Cardiac fibroblast (primary cell): ENCODE measurements around the gene CABLES1.
"Not testable (repeated sequence)": the region's sequence is repeated elsewhere in the genome, so short reads cannot be mapped to it uniquely, and the experiment has no call there.

Experiments used
- DNase-seq, 2 donors: peaks; one replicate each; pipeline versions ENCODE4 v3.0.0 to v3.0.0-alpha.2; 2010; ENCODE audit warnings: low read depth in 2 of 2
- H3K4me3 ChIP-seq, 2 donors: replicated peaks in 1 of 2; 1 replicate in 1 of 2; 2 replicates in 1 of 2; pipeline ENCODE4 v1.5.1; 2011; ENCODE audit warnings: low read depth in 2 of 2, low read length in 2 of 2, mild to moderate bottlenecking in 2 of 2, moderate library complexity in 1 of 2
- TF ChIP-seq, protein P1 (sequence below): IDR thresholded peaks from one replicate; pipeline ENCODE4 v1.5.1; 2011; ENCODE audit warnings: low read depth, mild to moderate bottlenecking, low read length, inconsistent platforms

Gene CABLES1

DNA sequence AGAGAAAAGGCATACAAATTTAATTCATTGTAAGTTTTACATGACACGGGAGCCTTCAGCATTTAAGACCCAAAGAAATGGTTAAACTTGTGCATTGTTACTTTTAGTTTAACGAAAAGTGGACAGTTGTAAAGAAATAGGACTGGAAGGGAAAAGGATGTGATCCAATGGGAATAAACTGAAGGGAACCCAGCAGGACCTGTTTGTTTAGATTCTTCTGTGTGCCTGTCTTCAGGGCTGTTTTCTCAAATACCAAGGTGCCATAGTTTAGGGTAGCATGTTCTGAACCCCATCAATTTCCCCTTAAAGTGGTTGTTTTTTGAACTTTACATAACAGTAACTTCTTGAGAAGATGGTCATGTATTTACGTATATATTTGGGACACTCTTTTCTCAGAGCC, 30.3 kb upstream of the CABLES1 start:
- TF ChIP-seq, protein P1, sequence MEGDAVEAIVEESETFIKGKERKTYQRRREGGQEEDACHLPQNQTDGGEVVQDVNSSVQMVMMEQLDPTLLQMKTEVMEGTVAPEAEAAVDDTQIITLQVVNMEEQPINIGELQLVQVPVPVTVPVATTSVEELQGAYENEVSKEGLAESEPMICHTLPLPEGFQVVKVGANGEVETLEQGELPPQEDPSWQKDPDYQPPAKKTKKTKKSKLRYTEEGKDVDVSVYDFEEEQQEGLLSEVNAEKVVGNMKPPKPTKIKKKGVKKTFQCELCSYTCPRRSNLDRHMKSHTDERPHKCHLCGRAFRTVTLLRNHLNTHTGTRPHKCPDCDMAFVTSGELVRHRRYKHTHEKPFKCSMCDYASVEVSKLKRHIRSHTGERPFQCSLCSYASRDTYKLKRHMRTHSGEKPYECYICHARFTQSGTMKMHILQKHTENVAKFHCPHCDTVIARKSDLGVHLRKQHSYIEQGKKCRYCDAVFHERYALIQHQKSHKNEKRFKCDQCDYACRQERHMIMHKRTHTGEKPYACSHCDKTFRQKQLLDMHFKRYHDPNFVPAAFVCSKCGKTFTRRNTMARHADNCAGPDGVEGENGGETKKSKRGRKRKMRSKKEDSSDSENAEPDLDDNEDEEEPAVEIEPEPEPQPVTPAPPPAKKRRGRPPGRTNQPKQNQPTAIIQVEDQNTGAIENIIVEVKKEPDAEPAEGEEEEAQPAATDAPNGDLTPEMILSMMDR = no peak
- DNase-seq = no peak
- H3K4me3 ChIP-seq = no peak overlapping the region

DNA sequence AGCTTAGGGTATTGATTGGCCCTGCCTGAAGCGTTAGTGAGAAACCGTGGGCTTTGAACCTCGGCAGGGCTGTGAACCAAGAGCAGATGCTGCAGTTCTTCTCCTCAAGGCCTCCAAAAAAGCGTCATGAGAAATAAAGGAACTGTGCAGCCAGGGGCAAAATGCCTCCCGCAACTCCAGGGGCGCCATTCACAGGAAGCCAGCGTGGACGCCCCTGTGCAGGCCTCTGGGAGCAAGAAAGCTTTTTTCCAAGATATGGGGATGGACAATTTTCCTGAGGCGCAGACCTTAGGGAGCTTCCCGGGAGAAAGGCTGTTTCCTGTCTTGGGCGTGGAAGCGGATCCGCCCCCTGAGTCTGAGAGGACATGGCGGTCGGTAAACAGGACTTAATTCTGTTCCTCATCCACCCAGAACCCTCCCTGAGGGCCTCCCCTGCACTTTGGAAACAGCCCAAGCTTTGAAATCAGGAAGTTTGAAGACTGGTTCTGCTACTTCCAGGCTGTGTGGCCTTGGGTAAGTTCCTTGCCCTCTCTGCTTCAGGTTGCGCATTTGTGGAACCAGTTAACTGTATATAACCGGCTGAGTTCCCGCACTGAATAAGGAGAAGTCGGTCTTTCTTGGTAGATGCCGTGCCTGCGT, 29.6 kb upstream of the CABLES1 start:
- no peak for DNase-seq
- TF ChIP-seq, protein P1 = no peak

DNA sequence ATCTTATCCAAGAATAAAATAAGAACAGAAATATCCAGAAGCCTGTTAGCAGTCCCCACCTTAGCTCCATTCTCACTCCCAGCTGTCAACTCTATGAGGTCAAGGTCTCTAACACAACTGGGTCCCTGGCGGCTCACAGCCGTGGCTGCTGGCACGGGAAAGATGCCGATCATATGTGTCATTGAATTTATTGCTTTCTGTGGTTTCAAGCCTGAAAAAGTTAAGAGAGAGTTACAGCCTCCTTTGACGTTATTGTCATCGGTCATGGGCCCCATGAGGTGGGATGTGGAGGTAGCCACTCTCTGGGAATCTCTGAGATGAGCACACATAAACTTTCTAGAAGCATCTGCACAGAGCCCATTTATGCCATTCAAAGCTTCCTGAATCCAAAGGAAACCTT, 28.7 kb upstream of the CABLES1 start:
- TF ChIP-seq, protein P1 = peak; percentile 6
- DNase-seq = peak; percentile 67 to 89
- no peak overlapping the region for H3K4me3 ChIP-seq

More for the DNA sequence above, 29.6 kb upstream of the CABLES1 start:
- H3K4me3 ChIP-seq = no peak overlapping the region

DNA sequence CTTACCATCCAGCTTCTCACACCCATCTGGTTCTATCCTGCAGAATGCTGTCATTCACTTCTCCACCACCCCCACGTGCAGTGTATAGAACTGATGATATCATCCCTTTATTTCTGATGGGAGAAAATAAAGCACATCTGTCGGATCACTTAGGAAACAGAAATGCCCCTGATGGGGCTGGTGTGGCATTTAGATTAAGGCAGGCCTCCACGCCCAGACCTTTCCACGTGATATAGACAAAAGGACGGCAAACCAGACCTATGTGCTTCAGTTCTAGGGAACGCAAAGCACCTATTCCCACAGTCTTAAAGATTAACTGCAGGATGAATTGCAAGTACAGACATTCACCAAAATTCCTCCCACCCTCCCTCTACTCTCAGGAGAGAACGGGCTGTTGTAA, 27.6 kb upstream of the CABLES1 start:
- TF ChIP-seq, protein P1 = no peak
- no peak for DNase-seq
- no peak overlapping the region for H3K4me3 ChIP-seq

DNA sequence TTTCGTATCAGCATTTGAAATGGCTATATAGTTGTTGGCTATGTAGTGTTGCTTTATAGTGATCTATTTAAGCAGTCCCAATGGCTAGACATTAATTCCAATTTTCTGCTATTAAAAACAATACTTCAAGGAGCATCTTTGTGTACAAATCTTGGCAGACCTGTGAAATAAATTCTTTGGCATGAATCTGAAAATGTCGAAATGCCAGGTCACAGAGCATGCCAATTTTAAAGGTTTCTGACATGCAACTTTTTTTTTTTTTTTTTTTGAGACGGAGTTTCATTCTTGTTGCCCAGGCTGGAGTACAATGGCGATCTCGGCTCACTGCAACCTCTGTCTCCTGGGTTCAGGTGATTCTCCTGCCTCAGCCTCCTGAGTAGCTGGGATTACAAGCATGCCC, 26.8 kb upstream of the CABLES1 start:
- TF ChIP-seq, protein P1 = no peak
- DNase-seq = peak in 1 of 2 donors; percentile 68
- H3K4me3 ChIP-seq = no peak overlapping the region

DNA sequence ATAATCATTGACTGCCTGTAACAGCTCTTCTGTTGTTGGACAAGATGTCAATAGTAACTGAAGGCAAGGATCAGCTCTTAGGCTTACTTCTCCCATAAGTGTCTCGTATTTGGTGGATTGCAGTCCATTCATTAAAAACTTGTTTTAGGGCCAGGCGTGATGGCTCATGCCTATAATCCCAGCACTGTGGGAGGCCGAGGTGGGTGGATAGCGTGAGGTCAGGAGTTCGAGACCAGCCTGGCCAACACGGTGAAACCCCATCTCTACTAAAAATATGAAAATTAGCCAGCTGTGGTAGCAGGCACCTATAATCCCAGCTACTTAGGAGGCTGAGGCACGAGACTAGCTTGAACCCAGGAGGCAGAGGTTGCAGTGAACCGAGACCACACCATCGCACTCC, 26.1 kb upstream of the CABLES1 start:
- DNase-seq, H3K4me3 ChIP-seq: not testable (repeated sequence)

DNA sequence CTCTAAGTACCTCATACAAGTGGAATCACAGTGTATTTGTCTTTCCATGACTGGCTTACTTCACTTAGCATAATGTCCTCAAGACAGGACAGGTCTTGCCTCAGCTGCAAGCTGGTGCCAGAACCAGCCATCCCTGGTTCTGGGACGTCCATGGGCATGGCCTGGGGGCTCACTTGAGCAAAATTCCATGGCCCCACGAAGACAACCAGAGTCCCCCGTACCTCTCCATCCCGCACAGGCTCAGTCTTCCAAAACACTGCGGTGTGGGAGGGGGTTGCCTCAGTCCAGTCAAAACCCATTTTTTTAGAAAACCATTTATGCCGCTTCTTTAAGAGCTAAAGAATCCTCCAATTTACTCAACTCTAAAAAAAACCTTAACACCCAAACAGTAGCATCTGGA, 21.7 kb upstream of the CABLES1 start:
- no peak overlapping the region for H3K4me3 ChIP-seq
- TF ChIP-seq, protein P1 = no peak
- no peak for DNase-seq
